HL-60 (cell line): ENCODE data around the gene CDA.

ENCODE experiments used
- DNase-seq, 2 experiments: peaks; one replicate each; pipeline ENCODE4 v3.0.0-alpha.2; 2010 to 2020; ENCODE audit warnings: low read depth in 1 of 2, low spot score in 1 of 2
- H3K27ac ChIP-seq: fragments of 250-450 bp; sonication (Bioruptor Pico); replicated peaks from 2 replicates; pipeline ENCODE4 v1.5.1; 2020; ENCODE audit warnings: mild to moderate bottlenecking, moderate library complexity
- H3K27me3 ChIP-seq: fragments of 250-450 bp; sonication (Bioruptor Pico); 2 replicates; pipeline ENCODE4 v1.5.1; 2021; ENCODE audit warnings: mild to moderate bottlenecking, moderate library complexity; ENCODE audit not compliant: insufficient read depth, poor library complexity, severe bottlenecking
- H3K4me3 ChIP-seq: replicated peaks from 2 replicates; pipeline ENCODE4 v1.5.1; 2011; ENCODE audit warnings: mild to moderate bottlenecking, control low read depth, low read length; ENCODE audit not compliant: insufficient read depth
- GABPA ChIP-seq: IDR thresholded peaks from 2 replicates; pipeline ENCODE4 v1.6.1; 2012; ENCODE audit warnings: low read depth
- POLR2AphosphoS5 ChIP-seq: IDR thresholded peaks from 2 replicates; pipeline ENCODE4 v1.6.1; 2012; ENCODE audit warnings: low read depth
- SPI1 ChIP-seq: IDR thresholded peaks from 2 replicates; pipeline ENCODE4 v1.6.1; 2012; ENCODE audit warnings: low read depth, mild to moderate bottlenecking, borderline replicate concordance
- TF ChIP-seq, protein P1 (sequence below): IDR thresholded peaks from one replicate; pipeline ENCODE4 v1.5.1; 2011; ENCODE audit warnings: low read length, control low read depth, inconsistent platforms; ENCODE audit not compliant: insufficient read depth
- TF ChIP-seq, protein P2 (sequence below): IDR thresholded peaks from 2 replicates; pipeline ENCODE4 v1.6.1; 2012; ENCODE audit warnings: low read depth; ENCODE audit not compliant: insufficient replicate concordance

Gene CDA

GRCh38 chr1:20610970-20611369 lies 22.1 kb downstream of the CDA start:
- Histone ChIP-seq H3K4me3 (no peak overlapping the region), H3K27me3 (no peaks in the 10 kb centered on the region), H3K27ac (no peak overlapping the region)
- no peak for TF ChIP-seq POLR2AphosphoS5
- no peak for TF ChIP-seq GABPA
- TF ChIP-seq, protein P1, sequence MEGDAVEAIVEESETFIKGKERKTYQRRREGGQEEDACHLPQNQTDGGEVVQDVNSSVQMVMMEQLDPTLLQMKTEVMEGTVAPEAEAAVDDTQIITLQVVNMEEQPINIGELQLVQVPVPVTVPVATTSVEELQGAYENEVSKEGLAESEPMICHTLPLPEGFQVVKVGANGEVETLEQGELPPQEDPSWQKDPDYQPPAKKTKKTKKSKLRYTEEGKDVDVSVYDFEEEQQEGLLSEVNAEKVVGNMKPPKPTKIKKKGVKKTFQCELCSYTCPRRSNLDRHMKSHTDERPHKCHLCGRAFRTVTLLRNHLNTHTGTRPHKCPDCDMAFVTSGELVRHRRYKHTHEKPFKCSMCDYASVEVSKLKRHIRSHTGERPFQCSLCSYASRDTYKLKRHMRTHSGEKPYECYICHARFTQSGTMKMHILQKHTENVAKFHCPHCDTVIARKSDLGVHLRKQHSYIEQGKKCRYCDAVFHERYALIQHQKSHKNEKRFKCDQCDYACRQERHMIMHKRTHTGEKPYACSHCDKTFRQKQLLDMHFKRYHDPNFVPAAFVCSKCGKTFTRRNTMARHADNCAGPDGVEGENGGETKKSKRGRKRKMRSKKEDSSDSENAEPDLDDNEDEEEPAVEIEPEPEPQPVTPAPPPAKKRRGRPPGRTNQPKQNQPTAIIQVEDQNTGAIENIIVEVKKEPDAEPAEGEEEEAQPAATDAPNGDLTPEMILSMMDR = no peak
- TF ChIP-seq, protein P2, sequence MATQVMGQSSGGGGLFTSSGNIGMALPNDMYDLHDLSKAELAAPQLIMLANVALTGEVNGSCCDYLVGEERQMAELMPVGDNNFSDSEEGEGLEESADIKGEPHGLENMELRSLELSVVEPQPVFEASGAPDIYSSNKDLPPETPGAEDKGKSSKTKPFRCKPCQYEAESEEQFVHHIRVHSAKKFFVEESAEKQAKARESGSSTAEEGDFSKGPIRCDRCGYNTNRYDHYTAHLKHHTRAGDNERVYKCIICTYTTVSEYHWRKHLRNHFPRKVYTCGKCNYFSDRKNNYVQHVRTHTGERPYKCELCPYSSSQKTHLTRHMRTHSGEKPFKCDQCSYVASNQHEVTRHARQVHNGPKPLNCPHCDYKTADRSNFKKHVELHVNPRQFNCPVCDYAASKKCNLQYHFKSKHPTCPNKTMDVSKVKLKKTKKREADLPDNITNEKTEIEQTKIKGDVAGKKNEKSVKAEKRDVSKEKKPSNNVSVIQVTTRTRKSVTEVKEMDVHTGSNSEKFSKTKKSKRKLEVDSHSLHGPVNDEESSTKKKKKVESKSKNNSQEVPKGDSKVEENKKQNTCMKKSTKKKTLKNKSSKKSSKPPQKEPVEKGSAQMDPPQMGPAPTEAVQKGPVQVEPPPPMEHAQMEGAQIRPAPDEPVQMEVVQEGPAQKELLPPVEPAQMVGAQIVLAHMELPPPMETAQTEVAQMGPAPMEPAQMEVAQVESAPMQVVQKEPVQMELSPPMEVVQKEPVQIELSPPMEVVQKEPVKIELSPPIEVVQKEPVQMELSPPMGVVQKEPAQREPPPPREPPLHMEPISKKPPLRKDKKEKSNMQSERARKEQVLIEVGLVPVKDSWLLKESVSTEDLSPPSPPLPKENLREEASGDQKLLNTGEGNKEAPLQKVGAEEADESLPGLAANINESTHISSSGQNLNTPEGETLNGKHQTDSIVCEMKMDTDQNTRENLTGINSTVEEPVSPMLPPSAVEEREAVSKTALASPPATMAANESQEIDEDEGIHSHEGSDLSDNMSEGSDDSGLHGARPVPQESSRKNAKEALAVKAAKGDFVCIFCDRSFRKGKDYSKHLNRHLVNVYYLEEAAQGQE = no peak
- TF ChIP-seq SPI1 = no peak
- DNase-seq = no peak

DNA sequence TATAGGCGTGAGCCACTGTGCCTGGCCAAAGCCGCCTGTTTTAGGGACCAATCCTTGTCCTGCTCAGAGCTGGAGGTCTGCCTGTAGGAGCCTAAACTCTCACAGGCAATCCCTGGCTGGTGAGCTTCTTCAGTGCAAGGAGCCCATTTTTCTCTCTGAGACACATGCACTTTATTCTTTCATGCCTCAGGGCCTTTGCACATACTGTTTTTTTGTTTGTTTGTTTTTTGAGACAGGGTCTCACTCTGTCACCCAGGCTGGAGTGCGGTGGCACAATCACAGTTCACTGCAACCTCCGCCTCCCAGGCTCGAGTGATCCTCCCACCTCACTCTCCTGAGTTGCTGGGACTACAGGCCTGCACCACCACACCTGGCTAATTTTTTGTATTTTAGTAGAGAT lies 22.8 kb downstream of the CDA start:
- H3K27ac ChIP-seq = no peak overlapping the region

GRCh38 chr1:20612221-20612746 lies 23.4 kb downstream of the CDA start:
- TF ChIP-seq POLR2AphosphoS5 = no peak
- TF ChIP-seq GABPA = no peak
- TF ChIP-seq, protein P2 = no peak
- TF ChIP-seq, protein P1 = no peak
- no peak for TF ChIP-seq SPI1
- no peak overlapping the region for H3K27ac ChIP-seq
- H3K27me3 ChIP-seq = no peaks in the 10 kb centered on the region
- no peak for DNase-seq
- no peak overlapping the region for H3K4me3 ChIP-seq

More for the DNA sequence above, 22.8 kb downstream of the CDA start:
- Histone ChIP-seq H3K27me3 (no peaks in the 10 kb centered on the region), H3K4me3 (no peak overlapping the region)
- DNase-seq = no peak
- TF ChIP-seq GABPA = no peak
- TF ChIP-seq, protein P1 = no peak
- TF ChIP-seq POLR2AphosphoS5 = no peak
- TF ChIP-seq, protein P2 = no peak
- no peak for TF ChIP-seq SPI1
